Measurements from ENCODE around the gene TBX6. TPM values are rescaled to one million over a fixed set of nuclear protein-coding genes. Genes with fewer than 3 reads are reported as not detected.

TBX6 gene, protein sequence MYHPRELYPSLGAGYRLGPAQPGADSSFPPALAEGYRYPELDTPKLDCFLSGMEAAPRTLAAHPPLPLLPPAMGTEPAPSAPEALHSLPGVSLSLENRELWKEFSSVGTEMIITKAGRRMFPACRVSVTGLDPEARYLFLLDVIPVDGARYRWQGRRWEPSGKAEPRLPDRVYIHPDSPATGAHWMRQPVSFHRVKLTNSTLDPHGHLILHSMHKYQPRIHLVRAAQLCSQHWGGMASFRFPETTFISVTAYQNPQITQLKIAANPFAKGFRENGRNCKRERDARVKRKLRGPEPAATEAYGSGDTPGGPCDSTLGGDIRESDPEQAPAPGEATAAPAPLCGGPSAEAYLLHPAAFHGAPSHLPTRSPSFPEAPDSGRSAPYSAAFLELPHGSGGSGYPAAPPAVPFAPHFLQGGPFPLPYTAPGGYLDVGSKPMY
- total RNA-seq (2022; extraction: Qiagen RNA extraction; ENCODE audit: low read depth), result 0.14 to 0.50 TPM (median 0.38 TPM) in 5 replicates

DNA sequence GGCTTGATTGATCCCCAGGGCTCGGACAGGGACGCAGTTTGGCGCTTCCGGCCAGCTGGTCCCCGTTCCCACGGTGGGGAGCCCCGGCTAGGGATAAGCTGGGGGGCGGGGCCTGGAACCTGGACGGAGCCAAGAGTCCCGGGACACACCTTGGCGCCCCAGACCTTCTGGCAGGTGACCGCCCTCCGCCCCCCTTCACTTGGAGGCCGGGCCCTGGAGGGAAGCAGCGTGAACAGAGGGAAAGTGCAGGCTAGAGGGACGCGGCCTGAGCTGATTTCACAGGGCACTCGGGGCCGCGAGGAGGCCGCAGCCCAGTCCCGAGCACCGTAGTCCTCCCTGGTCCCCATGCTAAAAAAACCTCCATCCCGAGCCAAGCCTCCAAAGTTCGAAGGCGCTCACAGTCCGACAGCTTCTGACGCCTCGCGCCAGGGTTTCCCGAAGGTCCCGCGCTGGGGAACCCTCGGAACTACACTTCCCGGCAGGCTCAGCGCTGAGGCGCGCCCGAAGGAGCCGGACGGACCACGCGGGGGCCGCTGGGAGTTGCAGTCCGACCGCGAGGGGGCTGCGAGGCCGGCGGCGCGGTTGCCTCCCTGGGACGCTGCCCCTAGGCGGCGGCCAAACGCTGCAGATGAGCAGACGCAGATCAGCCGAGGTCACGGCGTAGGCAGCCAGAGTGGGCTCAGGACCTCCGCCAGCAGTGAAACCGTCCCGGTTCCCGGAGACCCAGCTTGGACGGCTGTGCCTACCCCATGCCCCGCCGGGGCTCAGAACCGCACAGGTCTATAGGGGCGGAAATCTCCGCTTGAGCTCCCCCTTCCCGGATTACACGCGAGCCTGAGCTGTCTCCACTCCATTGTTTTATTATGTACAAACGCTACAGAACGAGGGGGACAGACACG lies at the start of gene TBX6:
Gene TBX6, minus strand, starts transcription at position 451 of the 899 bp plus-strand sequence. CDS start 731 bp downstream, outside the sequence.

DNA sequence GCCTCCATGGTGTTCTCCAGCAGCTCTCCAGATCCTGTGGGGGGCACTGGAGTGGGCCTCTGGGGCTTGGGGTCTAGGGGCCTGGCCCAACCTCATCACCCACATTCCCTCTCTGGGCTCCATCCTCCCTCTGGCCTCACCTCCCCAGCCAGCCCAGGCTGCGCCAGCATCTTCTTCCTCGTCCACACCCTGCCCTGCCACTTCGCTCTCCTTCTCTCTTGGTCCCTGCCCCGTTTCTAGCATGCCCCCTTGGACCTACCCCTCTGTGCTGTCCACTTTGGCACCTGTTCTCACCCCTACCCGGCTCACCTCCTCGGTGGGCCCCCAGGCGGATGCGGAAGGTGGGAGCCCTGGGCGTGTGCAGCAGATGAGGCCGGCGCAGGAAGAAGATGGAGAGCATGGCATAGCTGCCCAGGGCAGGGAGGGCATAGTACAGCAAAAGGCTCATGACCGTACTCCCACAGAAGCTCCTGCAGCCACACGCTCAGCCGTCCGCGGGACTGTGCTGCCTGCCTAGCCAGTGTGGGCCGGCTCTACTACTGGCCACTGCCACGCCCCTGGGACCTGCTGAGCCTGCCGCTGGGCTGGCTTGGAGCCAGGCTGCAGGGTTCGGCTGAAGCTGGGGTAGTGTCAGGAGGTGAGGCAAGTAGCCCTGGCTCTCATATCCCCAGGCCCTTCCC lies 21.4 kb upstream of the TBX6 start, which contains the start of gene GDPD3:
Gene GDPD3, minus strand, starts transcription at position 507 of the 680 bp plus-strand sequence. Its CDS starts 59 bp downstream, at position 448.

DNA sequence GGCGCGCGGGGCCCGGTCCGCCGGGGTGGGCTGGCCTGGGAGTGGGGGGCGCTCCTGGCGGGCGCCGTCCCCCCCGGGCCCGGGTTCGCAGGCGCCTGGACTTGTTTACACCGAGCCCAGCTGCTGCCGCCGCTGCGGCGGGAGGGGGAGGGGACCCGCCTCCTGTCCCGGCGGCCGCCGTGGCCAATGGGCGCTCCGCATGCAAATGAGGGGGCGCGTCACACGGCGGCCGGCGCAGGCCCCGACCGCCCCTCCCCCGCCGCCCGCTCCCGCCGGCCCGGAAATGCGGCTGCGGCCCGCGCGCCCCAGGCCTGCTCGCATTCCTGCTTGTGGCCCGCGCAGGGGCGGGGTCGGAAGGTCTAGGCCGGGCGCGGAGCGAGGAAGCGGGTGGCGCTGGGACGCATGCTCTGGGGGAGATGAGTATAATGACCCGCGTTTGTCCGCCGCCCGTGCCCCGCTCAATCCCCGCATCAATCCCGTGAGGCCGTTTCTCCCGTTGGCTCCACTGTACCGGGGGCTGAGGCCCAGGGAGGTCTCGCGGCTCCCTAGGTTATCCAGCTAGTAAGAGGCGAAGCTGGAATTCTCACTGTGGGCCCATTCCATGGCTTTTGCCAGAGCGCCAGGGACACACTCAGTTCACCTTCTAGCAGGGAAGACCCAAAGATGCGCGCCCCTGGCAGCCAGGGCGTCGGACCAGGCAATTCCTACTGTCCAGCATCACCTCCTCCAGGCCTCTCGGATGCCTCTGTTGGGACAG lies 4.6 kb upstream of the TBX6 start, which contains the start of gene YPEL3:
Gene YPEL3, minus strand, starts transcription at position 109 of the 757 bp plus-strand sequence. CDS start 731 bp downstream, outside the sequence.

DNA sequence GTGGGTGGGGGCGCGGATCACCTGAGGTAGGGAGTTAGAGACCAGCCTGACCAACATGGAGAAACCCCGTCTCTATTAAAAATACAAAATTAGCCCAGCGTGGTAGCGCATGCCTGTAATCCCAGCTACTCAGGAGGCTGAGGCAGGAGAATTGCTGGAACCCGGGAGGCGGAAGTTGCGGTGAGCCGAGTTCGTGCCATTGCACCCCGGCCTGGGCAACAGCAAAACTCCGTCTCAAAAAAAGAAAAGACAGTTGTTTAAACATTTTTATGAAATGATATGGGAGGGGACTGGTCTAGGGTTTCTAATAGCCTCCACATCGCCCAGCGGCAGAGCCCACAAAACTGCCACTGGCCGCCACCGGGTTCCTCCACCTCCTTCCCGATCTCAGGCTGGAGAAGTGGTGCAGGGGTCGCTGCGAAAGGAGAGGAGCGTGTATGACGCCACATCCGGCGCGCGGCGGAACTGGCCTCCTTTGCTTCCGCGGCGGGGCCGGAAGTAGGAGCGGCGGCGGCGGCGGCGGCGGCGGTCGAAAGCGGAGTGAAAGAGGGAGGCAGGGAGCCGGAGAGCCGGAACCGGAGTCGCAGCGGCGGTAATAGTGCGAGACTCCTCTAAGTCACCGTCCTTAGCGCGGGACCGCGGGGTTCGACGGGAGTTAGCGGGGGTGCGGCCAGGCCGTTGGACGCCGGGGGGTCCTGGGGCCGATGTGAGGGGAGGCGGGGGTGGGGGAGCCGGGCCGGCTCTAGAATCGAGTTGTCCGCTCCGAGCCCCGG lies 16.0 kb downstream of the TBX6 start, which contains the start of gene PPP4C:
Gene PPP4C, plus strand, starts transcription at position 492 of the 773 bp plus-strand sequence. CDS start 384 bp downstream, outside the sequence.

DNA sequence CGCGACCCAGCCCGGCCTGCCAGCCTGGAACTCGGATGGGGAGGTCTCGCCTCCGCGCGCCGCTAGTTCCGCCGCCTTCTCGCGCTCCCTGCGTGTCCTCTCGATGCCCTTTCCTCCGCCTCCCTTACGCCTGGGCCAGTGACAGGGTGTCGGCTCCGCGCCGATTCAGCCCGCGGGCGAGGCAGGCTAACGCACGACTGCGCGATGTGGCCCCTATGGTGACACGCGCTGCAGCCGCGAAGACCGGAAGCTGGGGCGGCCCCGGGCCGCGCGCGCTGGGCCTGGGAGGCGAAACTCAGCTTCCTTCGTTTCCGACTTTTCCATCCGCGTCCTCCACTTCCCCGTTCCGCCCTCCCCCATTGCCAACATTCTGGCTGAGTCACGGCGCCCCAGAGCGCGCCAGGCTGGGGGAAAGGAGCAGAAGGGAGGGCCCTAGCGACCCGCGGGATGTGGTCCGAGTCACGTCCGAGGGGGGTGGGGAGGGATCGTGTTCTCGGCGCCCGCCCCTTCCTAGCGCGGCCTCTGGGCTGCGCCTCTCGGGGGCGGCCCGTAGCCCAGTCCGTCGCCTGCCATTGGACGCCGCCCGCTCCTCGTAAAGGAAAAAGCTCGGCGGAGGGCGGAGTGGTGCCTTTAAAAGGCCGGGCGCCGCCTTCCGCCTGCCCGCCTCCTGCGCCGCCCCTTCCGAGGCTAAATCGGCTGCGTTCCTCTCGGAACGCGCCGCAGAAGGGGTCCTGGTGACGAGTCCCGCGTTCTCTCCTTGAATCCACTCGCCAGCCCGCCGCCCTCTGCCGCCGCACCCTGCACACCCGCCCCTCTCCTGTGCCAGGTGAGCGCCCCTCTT lies 26.4 kb downstream of the TBX6 start, which contains the start of gene ALDOA:
Gene ALDOA, plus strand, starts transcription at position 659 of the 841 bp plus-strand sequence. CDS start 1,138 bp downstream, outside the sequence.

Other genes with a start within 250 kb of the TBX6 start
- gene CDIPT, start 228.7 kb downstream of the TBX6 start, total RNA-seq (2022; extraction: Qiagen RNA extraction; ENCODE audit: low read depth), result 61.8 to 108 TPM (median 95.9 TPM) in 5 replicates
- 17.9 to 25.3 TPM (median 20.4 TPM) in 5 replicates for gene SEZ6L2, start 192.4 kb downstream of the TBX6 start, total RNA-seq (2022; extraction: Qiagen RNA extraction; ENCODE audit: low read depth)
- 18.0 to 30.1 TPM (median 26.7 TPM) in 5 replicates for gene ASPHD1, start 191.4 kb downstream of the TBX6 start, total RNA-seq (2022; extraction: Qiagen RNA extraction; ENCODE audit: low read depth)
- 14.4 to 23.0 TPM (median 19.8 TPM) in 5 replicates for gene KCTD13, start 165.7 kb downstream of the TBX6 start, total RNA-seq (2022; extraction: Qiagen RNA extraction; ENCODE audit: low read depth)
- gene TMEM219, start 129.8 kb downstream of the TBX6 start, total RNA-seq (2022; extraction: Qiagen RNA extraction; ENCODE audit: low read depth), result 80.4 to 105 TPM (median 102 TPM) in 5 replicates
- gene TAOK2, start 118.1 kb downstream of the TBX6 start, total RNA-seq (2022; extraction: Qiagen RNA extraction; ENCODE audit: low read depth), result 26.3 to 36.4 TPM (median 33.8 TPM) in 5 replicates
- gene HIRIP3, start 96.3 kb downstream of the TBX6 start, total RNA-seq (2022; extraction: Qiagen RNA extraction; ENCODE audit: low read depth), result 13.7 to 15.6 TPM (median 14.3 TPM) in 5 replicates
- gene INO80E, start 95.7 kb downstream of the TBX6 start, total RNA-seq (2022; extraction: Qiagen RNA extraction; ENCODE audit: low read depth), result 109 to 115 TPM (median 109 TPM) in 5 replicates
- 1.7 to 3.3 TPM (median 2.3 TPM) in 5 replicates for gene DOC2A, start 80.9 kb downstream of the TBX6 start, total RNA-seq (2022; extraction: Qiagen RNA extraction; ENCODE audit: low read depth)
- gene C16orf92, start 68.7 kb downstream of the TBX6 start, total RNA-seq (2022; extraction: Qiagen RNA extraction; ENCODE audit: low read depth), result not detected in 5 replicates
- gene TLCD3B, start 60.7 kb downstream of the TBX6 start, total RNA-seq (2022; extraction: Qiagen RNA extraction; ENCODE audit: low read depth), result 0.21 to 0.48 TPM (median 0.47 TPM) in 4 of 5 replicates, not detected in the other
- 1,507 to 2,015 TPM (median 1,869 TPM) in 5 replicates for gene ALDOA, start 26.2 kb downstream of the TBX6 start, total RNA-seq (2022; extraction: Qiagen RNA extraction; ENCODE audit: low read depth)
- gene PPP4C, start 15.9 kb downstream of the TBX6 start, total RNA-seq (2022; extraction: Qiagen RNA extraction; ENCODE audit: low read depth), result 120 to 149 TPM (median 142 TPM) in 5 replicates
- gene YPEL3, start 4.3 kb upstream of the TBX6 start, total RNA-seq (2022; extraction: Qiagen RNA extraction; ENCODE audit: low read depth), result 6.6 to 11.8 TPM (median 9.7 TPM) in 5 replicates
- gene GDPD3, start 21.6 kb upstream of the TBX6 start, total RNA-seq (2022; extraction: Qiagen RNA extraction; ENCODE audit: low read depth), result 1.4 to 2.3 TPM (median 1.7 TPM) in 5 replicates
- 33.9 to 38.8 TPM (median 36.4 TPM) in 5 replicates for gene MAPK3, start 31.3 kb upstream of the TBX6 start, total RNA-seq (2022; extraction: Qiagen RNA extraction; ENCODE audit: low read depth)
- gene CORO1A, start 91.7 kb upstream of the TBX6 start, total RNA-seq (2022; extraction: Qiagen RNA extraction; ENCODE audit: low read depth), result 2.3 to 3.5 TPM (median 3.3 TPM) in 5 replicates
- gene BOLA2B, start 101.7 kb upstream of the TBX6 start, total RNA-seq (2022; extraction: Qiagen RNA extraction; ENCODE audit: low read depth), result 130 to 288 TPM (median 218 TPM) in 5 replicates
- gene SLX1A, start 102.0 kb upstream of the TBX6 start, total RNA-seq (2022; extraction: Qiagen RNA extraction; ENCODE audit: low read depth), result 15.6 to 34.4 TPM (median 20.7 TPM) in 5 replicates
- gene SULT1A3, start 107.3 kb upstream of the TBX6 start, total RNA-seq (2022; extraction: Qiagen RNA extraction; ENCODE audit: low read depth), result 5.1 to 10.6 TPM (median 7.9 TPM) in 5 replicates
- 0.81 to 4.3 TPM (median 2.6 TPM) in 5 replicates for gene NPIPB13, start 156.6 kb upstream of the TBX6 start, total RNA-seq (2022; extraction: Qiagen RNA extraction; ENCODE audit: low read depth)

Measured in A549 treated with RU486 at 1 μM for 4 hours (cell line).